H1 (cell line): Measurements from ENCODE around the gene HSD17B3. TPM values are rescaled to one million over a fixed set of nuclear protein-coding genes. Genes with fewer than 3 reads are reported as not detected.
A peak's percentile ranks its signal among the peaks of the same experiment; 100 is the strongest.

Experiments used
- CTCF ChIA-PET: fragments of 300-600 bp; sonication (Branson Sonifier 250); formaldehyde crosslinking; loops from one replicate; lab custom pipeline; 2021; ENCODE audit not compliant: partially characterized antibody; lab: Charles Lee
- POLR2A ChIA-PET: fragments of 300-600 bp; sonication (Branson Sonifier 250); formaldehyde crosslinking; loops from one replicate; lab custom pipeline; 2021; ENCODE audit warnings: inconsistent platforms; ENCODE audit not compliant: partially characterized antibody; lab: Charles Lee
- DNase-seq, 2 experiments: peaks; one replicate each; pipeline versions ENCODE4 v3.0.0 to v3.0.0-alpha.2; 2010 to 2022; ENCODE audit warnings: low spot score in 2 of 2, low read depth in 1 of 2, mixed read lengths in 1 of 2
- FAIRE-seq: peaks from 2 replicates; lab custom pipeline; 2011; peaks lifted over from hg19 to GRCh38; lab: Jason Lieb, UNC
- H2AFZ ChIP-seq: 2 replicates; pipeline ENCODE4 v1.8.1; 2012; ENCODE audit warnings: low read length, inconsistent platforms
- H2AK5ac ChIP-seq: 2 replicates; pipeline ENCODE4 v1.6.1; 2013; ENCODE audit warnings: low read depth, low read length
- H2BK120ac ChIP-seq: replicated peaks from 2 replicates; pipeline ENCODE3; 2013; ENCODE audit warnings: low read depth, low read length, inconsistent platforms
- H2BK12ac ChIP-seq: 2 replicates; pipeline ENCODE4 v1.6.1; 2013; ENCODE audit warnings: low read depth, low read length
- H2BK15ac ChIP-seq: 2 replicates; pipeline ENCODE4 v1.6.1; 2013; ENCODE audit warnings: low read length
- H2BK20ac ChIP-seq: 2 replicates; pipeline ENCODE4 v1.6.1; 2013; ENCODE audit warnings: low read length
- H2BK5ac ChIP-seq: 2 replicates; pipeline ENCODE4 v1.6.1; 2013; ENCODE audit warnings: low read depth, low read length
- H3K14ac ChIP-seq: 2 replicates; pipeline ENCODE4 v1.6.1; 2013; ENCODE audit warnings: inconsistent platforms; ENCODE audit not compliant: insufficient read length
- H3K18ac ChIP-seq: 2 replicates; pipeline ENCODE4 v1.6.1; 2013; ENCODE audit warnings: low read length; ENCODE audit errors: extremely low read depth
- H3K23ac ChIP-seq: 2 replicates; pipeline ENCODE4 v1.6.1; 2013; ENCODE audit warnings: inconsistent platforms; ENCODE audit not compliant: insufficient read length
- H3K23me2 ChIP-seq: 2 replicates; pipeline ENCODE4 v1.6.1; 2013; ENCODE audit warnings: low read depth, low read length
- H3K27ac ChIP-seq: 2 replicates; pipeline ENCODE4 v1.6.1; 2011; ENCODE audit warnings: low read depth, low read length, inconsistent platforms
- H3K27me3 ChIP-seq, 4 experiments: replicated peaks in 1 of 4; 1 replicate in 1 of 4; 2 replicates in 3 of 4; pipeline versions ENCODE4 v1.6.1 to v1.8.1; 2011 to 2013; ENCODE audit warnings: low read length in 3 of 4, mild to moderate bottlenecking in 3 of 4, inconsistent platforms in 2 of 4, mixed read lengths in 2 of 4, moderate library complexity in 1 of 4; ENCODE audit not compliant: control insufficient read depth in 3 of 4, insufficient read depth in 3 of 4; ENCODE audit errors: extremely low read depth in 1 of 4
- H3K36me3 ChIP-seq, 4 experiments: 2 replicates each; pipeline versions ENCODE4 v1.6.1 to v1.8.1; 2011 to 2013; ENCODE audit warnings: mild to moderate bottlenecking in 4 of 4, low read length in 3 of 4, moderate library complexity in 2 of 4, control low read depth in 1 of 4, inconsistent platforms in 1 of 4; ENCODE audit not compliant: insufficient read depth in 4 of 4, control insufficient read depth in 2 of 4
- H3K4ac ChIP-seq: replicated peaks from 2 replicates; pipeline ENCODE3; 2013; ENCODE audit warnings: low read length, low read depth, mixed read lengths, inconsistent platforms; ENCODE audit not compliant: insufficient read length
- H3K4me1 ChIP-seq, 4 experiments: replicated peaks in 1 of 4; 1 replicate in 1 of 4; 2 replicates in 3 of 4; pipeline versions ENCODE4 v1.6.1 to v1.8.1; 2011 to 2013; ENCODE audit warnings: low read length in 3 of 4, inconsistent platforms in 2 of 4, mixed read lengths in 1 of 4; ENCODE audit not compliant: insufficient read depth in 4 of 4, control insufficient read depth in 3 of 4
- H3K4me2 ChIP-seq, 2 experiments: 2 replicates each; pipeline versions ENCODE4 v1.6.1 to v1.8.1; 2011 to 2013; ENCODE audit warnings: low read depth in 2 of 2, low read length in 2 of 2, control low read depth in 1 of 2, inconsistent platforms in 1 of 2, mild to moderate bottlenecking in 1 of 2; ENCODE audit not compliant: insufficient read depth in 1 of 2
- H3K4me3 ChIP-seq, 4 experiments: fragments of 200-600, 300-600 bp in 1 of 4; sonication (generic), shearing (Covaris generic), sonication (Bioruptor Twin) in 1 of 4; 2 replicates each; pipeline versions ENCODE4 v1.5.1 to v1.8.1; 2011 to 2016; ENCODE audit warnings: low read length in 4 of 4, low read depth in 3 of 4, control low read depth in 2 of 4, inconsistent platforms in 2 of 4, mild to moderate bottlenecking in 2 of 4, mixed read lengths in 1 of 4, moderate library complexity in 1 of 4; ENCODE audit not compliant: insufficient read depth in 2 of 4; ENCODE audit errors: extremely low read depth in 1 of 4
- H3K56ac ChIP-seq: replicated peaks from 2 replicates; pipeline ENCODE3; 2013; ENCODE audit warnings: low read depth, mild to moderate bottlenecking, mixed read lengths, low read length, inconsistent platforms; ENCODE audit not compliant: insufficient read length
- H3K79me1 ChIP-seq: 2 replicates; pipeline ENCODE4 v1.6.1; 2013; ENCODE audit warnings: low read depth, low read length, control low read depth
- H3K79me2 ChIP-seq, 2 experiments: 2 replicates each; pipeline versions ENCODE4 v1.6.1 to v1.8.1; 2012 to 2013; ENCODE audit warnings: low read length in 2 of 2, mild to moderate bottlenecking in 2 of 2, inconsistent platforms in 1 of 2; ENCODE audit not compliant: insufficient read depth in 2 of 2, control insufficient read depth in 1 of 2
- H3K9ac ChIP-seq, 4 experiments: replicated peaks in 1 of 4; 1 replicate in 1 of 4; 2 replicates in 3 of 4; pipeline versions ENCODE4 v1.6.1 to v1.8.1; 2011 to 2013; ENCODE audit warnings: low read depth in 3 of 4, low read length in 3 of 4, control low read depth in 2 of 4, mild to moderate bottlenecking in 2 of 4, moderate library complexity in 2 of 4, inconsistent platforms in 1 of 4; ENCODE audit errors: extremely low read depth in 1 of 4
- H3K9me3 ChIP-seq, 2 experiments: 2 replicates each; pipeline versions ENCODE4 v1.6.1 to v1.8.1; 2012 to 2013; ENCODE audit warnings: mild to moderate bottlenecking in 2 of 2, moderate library complexity in 2 of 2, control low read depth in 1 of 2, inconsistent platforms in 1 of 2, low read depth in 1 of 2, low read length in 1 of 2, mixed read lengths in 1 of 2; ENCODE audit not compliant: insufficient read depth in 2 of 2
- H4K20me1 ChIP-seq, 2 experiments: replicated peaks in 1 of 2; 2 replicates each; pipeline versions ENCODE3 to v1.8.1; 2011 to 2013; ENCODE audit warnings: inconsistent platforms in 2 of 2, low read length in 2 of 2, mild to moderate bottlenecking in 1 of 2; ENCODE audit not compliant: insufficient read depth in 2 of 2, control insufficient read depth in 1 of 2
- H4K5ac ChIP-seq: 2 replicates; pipeline ENCODE4 v1.6.1; 2013; ENCODE audit warnings: low read length, low read depth, mixed read lengths, inconsistent platforms; ENCODE audit not compliant: insufficient read length
- H4K8ac ChIP-seq: 2 replicates; pipeline ENCODE4 v1.8.0; 2013; ENCODE audit warnings: mild to moderate bottlenecking, moderate library complexity, low read length, inconsistent platforms; ENCODE audit not compliant: insufficient read depth; ENCODE audit errors: extremely low read depth
- H4K91ac ChIP-seq: replicated peaks from 2 replicates; pipeline ENCODE3; 2013; ENCODE audit warnings: low read length, mixed read lengths, inconsistent platforms; ENCODE audit not compliant: insufficient read length
- MAX ChIP-seq: IDR thresholded peaks from 2 replicates; pipeline ENCODE4 v1.6.1; 2012; ENCODE audit warnings: inconsistent platforms
- NANOG ChIP-seq: IDR thresholded peaks from 2 replicates; pipeline ENCODE4 v1.6.1; 2011; ENCODE audit warnings: low read length, low read depth, mild to moderate bottlenecking, inconsistent platforms; ENCODE audit not compliant: insufficient read depth, poor library complexity, severe bottlenecking
- RFX5 ChIP-seq: IDR thresholded peaks from 2 replicates; pipeline ENCODE4 v1.6.1; 2011; ENCODE audit warnings: low read depth, low read length, improper control_type of control experiment, borderline replicate concordance
- TCF12 ChIP-seq: IDR thresholded peaks from 2 replicates; pipeline ENCODE4 v1.6.1; 2011; ENCODE audit warnings: low read depth, mild to moderate bottlenecking, low read length
- WGBS, 2 experiments: shearing (Covaris generic) in 1 of 2; methylation state at CpG; one replicate each; pipeline versions ENCODE4 v1.1.6 to v1.1.7; 2013 to 2015; ENCODE audit warnings: low lambda C conversion rate in 2 of 2, mixed read lengths in 2 of 2, inconsistent platforms in 1 of 2, low coverage in 1 of 2, missing lambda C conversion rate in 1 of 2; ENCODE audit not compliant: insufficient replicate concordance in 2 of 2, insufficient coverage in 1 of 2, insufficient read length in 1 of 2; ENCODE audit errors: extremely low coverage in 1 of 2, missing lambda C conversion rate in 1 of 2; 5-methylcytosine and 5-hydroxymethylcytosine counted together
- polyA plus RNA-seq, 7 experiments: library from polyadenylated mRNA; depleted of rRNA in 3 of 7; stranded (reverse) in 5 of 7; unstranded in 2 of 7; fragments of >200 nt in 5 of 7; fragments of 200-250 nt in 2 of 7; gene quantifications; 1 replicate in 5 of 7; 2 replicates in 1 of 7; 4 replicates in 1 of 7; pipeline versions ENCODE4 v1.2.1 to v1.2.3, GENCODE V29; 2011 to 2013; ENCODE audit warnings: missing spikeins in 2 of 7, mixed read lengths in 2 of 7
- total RNA-seq: library from RNA; stranded (reverse); fragmentation: NEBNext Ultra II Directional; extraction: Animal tissue kit (Norgen Biotek cat#: 25700); gene quantifications from 2 replicates; pipeline ENCODE4 v1.2.1, GENCODE V29; 2021

The HSD17B3 gene
- total and polyA plus RNA-seq, 2 of the 8 experiments (the other 6 are each of a cell fraction or from before 2014, with no cell fraction given) = not detected

- POLR2A ChIA-PET = no interaction called here
- H3K4ac ChIP-seq = no peak overlapping the region
- TF ChIP-seq RFX5 = no peak
- peak; percentile 3 for TF ChIP-seq NANOG
- 0 out of 2 replicates have a peak, but pooled peaks have one; percentile 25 for TF ChIP-seq MAX
- TF ChIP-seq TCF12 = peak; percentile 81; the same call in 1 of the 2 replicates
- TF ChIP-seq, all 59 proteins: peak for 3
- Histone ChIP-seq H4K20me1 (no peaks in the 10 kb centered on the region), H2BK120ac (no peak overlapping the region), H4K5ac (no peak overlapping the region), H3K27ac (no peak overlapping the region), H3K9me3 (no peaks in the 10 kb centered on the region), H4K91ac (no peak overlapping the region), H3K4me3 (no peak overlapping the region), H3K4me1 (peaks cover 0 to 10% (median 4%) of the 10 kb centered on the region in 4 experiments; a peak in 6 of 7 replicates), H3K79me2 (no peaks in the 10 kb centered on the region), H2BK20ac (no peak overlapping the region), H2AK5ac (no peak overlapping the region), H3K36me3 (no peaks in the 10 kb centered on the region; a peak in 1 of 8 replicates), H3K9ac (no peak overlapping the region), H3K18ac (no peak overlapping the region), H3K27me3 (no peaks in the 10 kb centered on the region), H3K56ac (no peak overlapping the region), H2BK5ac (no peak overlapping the region), H2BK12ac (no peak overlapping the region), H3K4me2 (peak overlapping the region in 1 of 2 experiments; percentile 39; a peak in 2 of 4 replicates), H3K23me2 (no peaks in the 10 kb centered on the region), H3K14ac (no peak overlapping the region), H2AFZ (no peak overlapping the region), H4K8ac (no peak overlapping the region), H3K23ac (no peak overlapping the region), H3K79me1 (no peaks in the 10 kb centered on the region), H2BK15ac (no peak overlapping the region)
- WGBS, 2 experiments = 41% methylated on average over 4 of the region's 4 CpGs; no CpG with 5 or more reads in 1 of the 2 experiments
- DNase-seq (no peak), FAIRE-seq (peak; percentile 79)
- CTCF ChIA-PET = interaction anchor here (0.7 to 2.5 kb wide), 3 partner anchors 13 to 31 kb away, joined by 3 to 13 read pairs (median 3); no protein-coding TSS in a partner anchor
Observed at GRCh38 chr9:96258967-96259366, 43.0 kb downstream of the HSD17B3 start.
